Activated naive CD8-positive, alpha-beta T cell treated with anti-CD3 and anti-CD28 coated beads, Interleukin-2, amount 10 ng/mL, durations not matched to agents 7 days and 5 days (primary cell): ENCODE data around the gene TRIM42. TPM values are rescaled to one million over a fixed set of nuclear protein-coding genes. Genes with fewer than 3 reads are reported as not detected.

Source experiments
- ATAC-seq: fragments of 150-1000 bp; cut with Tn5 transposase; one replicate; pipeline ENCODE4 v1.10.0; 2021; ENCODE audit warnings: low read depth, moderate library complexity
- POLR2A ChIA-PET: fragments of 350-600 bp; sonication (Branson Sonifier 250); formaldehyde crosslinking; loops from one replicate; lab custom pipeline; 2021; ENCODE audit warnings: antibody characterized with exemption; lab: Charles Lee
- DNase-seq: peaks from one replicate; pipeline ENCODE4 v3.0.0; 2021
- H3K27ac Mint-ChIP-seq: one replicate; pipeline ENCODE4 v1.8.0; 2022; ENCODE audit warnings: mild to moderate bottlenecking, mixed read lengths
- H3K27me3 Mint-ChIP-seq: one replicate; pipeline ENCODE4 v1.8.0; 2022; ENCODE audit warnings: mild to moderate bottlenecking, moderate library complexity, mixed read lengths
- H3K36me3 Mint-ChIP-seq: one replicate; pipeline ENCODE4 v1.8.0; 2021; ENCODE audit warnings: mild to moderate bottlenecking, mixed read lengths
- H3K4me1 Mint-ChIP-seq: one replicate; pipeline ENCODE4 v1.8.0; 2021; ENCODE audit warnings: mixed read lengths
- H3K4me3 Mint-ChIP-seq: one replicate; pipeline ENCODE4 v1.8.0; 2022; ENCODE audit warnings: mild to moderate bottlenecking, moderate library complexity, mixed read lengths
- H3K9me3 Mint-ChIP-seq: one replicate; pipeline ENCODE4 v1.8.0; 2021; ENCODE audit warnings: mixed read lengths
- total RNA-seq, 2 experiments: library from RNA; stranded (reverse); gene quantifications; one replicate each; pipeline ENCODE4 v1.2.3, GENCODE V29; 2021

TRIM42 gene
- total RNA-seq, 2 experiments from 2014 or later, result not detected

GRCh38 chr3:140695361-140696061 is 17.6 kb downstream of the TRIM42 start:
- POLR2A ChIA-PET, result no interaction called here
- DNase-seq (no peak), ATAC-seq (no peak)
- H3K36me3 Mint-ChIP-seq, result no peaks in the 10 kb centered on the region
- H3K27me3 Mint-ChIP-seq, result peaks cover 7% of the 10 kb centered on the region
- no peak overlapping the region for H3K4me3 Mint-ChIP-seq
- H3K4me1 Mint-ChIP-seq, result no peaks in the 10 kb centered on the region
- H3K9me3 Mint-ChIP-seq, result no peaks in the 10 kb centered on the region
- H3K27ac Mint-ChIP-seq, result no peak overlapping the region

- H3K27me3 Mint-ChIP-seq, result no peaks in the 10 kb centered on the region
- POLR2A ChIA-PET, result no interaction called here
- H3K36me3 Mint-ChIP-seq, result no peaks in the 10 kb centered on the region
- DNase-seq (no peak), ATAC-seq (no peak)
- H3K4me1 Mint-ChIP-seq, result no peaks in the 10 kb centered on the region
- H3K27ac Mint-ChIP-seq, result no peak overlapping the region
- no peaks in the 10 kb centered on the region for H3K9me3 Mint-ChIP-seq
- H3K4me3 Mint-ChIP-seq, result no peak overlapping the region
Observed at GRCh38 chr3:140699516-140700231, 21.8 kb downstream of the TRIM42 start.

- POLR2A ChIA-PET, result no interaction called here
- Mint-ChIP-seq H3K4me3 (no peak overlapping the region), H3K27me3 (no peaks in the 10 kb centered on the region), H3K9me3 (no peaks in the 10 kb centered on the region), H3K27ac (no peak overlapping the region), H3K4me1 (no peaks in the 10 kb centered on the region), H3K36me3 (no peaks in the 10 kb centered on the region)
- no peak for ATAC-seq
- no peak for DNase-seq
Observed at GRCh38 chr3:140702281-140702680, 24.4 kb downstream of the TRIM42 start.

GRCh38 chr3:140703496-140703895 is 25.6 kb downstream of the TRIM42 start:
- Mint-ChIP-seq H3K36me3 (no peaks in the 10 kb centered on the region), H3K4me3 (no peak overlapping the region), H3K27ac (no peak overlapping the region), H3K4me1 (no peaks in the 10 kb centered on the region), H3K9me3 (no peaks in the 10 kb centered on the region), H3K27me3 (no peaks in the 10 kb centered on the region)
- no peak for DNase-seq
- POLR2A ChIA-PET, result no interaction called here
- ATAC-seq, result no peak

- Mint-ChIP-seq H3K9me3 (no peaks in the 10 kb centered on the region), H3K27me3 (no peaks in the 10 kb centered on the region), H3K27ac (no peak overlapping the region), H3K4me1 (no peaks in the 10 kb centered on the region), H3K36me3 (no peaks in the 10 kb centered on the region), H3K4me3 (no peak overlapping the region)
- DNase-seq (no peak), ATAC-seq (no peak)
- POLR2A ChIA-PET, result no interaction called here
Observed at GRCh38 chr3:140704733-140705132, 26.9 kb downstream of the TRIM42 start.

GRCh38 chr3:140705954-140706353 is 28.1 kb downstream of the TRIM42 start:
- POLR2A ChIA-PET, result no interaction called here
- Mint-ChIP-seq H3K4me1 (no peaks in the 10 kb centered on the region), H3K4me3 (no peak overlapping the region), H3K36me3 (no peaks in the 10 kb centered on the region), H3K27me3 (no peaks in the 10 kb centered on the region), H3K27ac (no peak overlapping the region), H3K9me3 (no peaks in the 10 kb centered on the region)
- DNase-seq (no peak), ATAC-seq (no peak)

GRCh38 chr3:140706360-140706759 is 28.5 kb downstream of the TRIM42 start:
- POLR2A ChIA-PET, result no interaction called here
- no peak overlapping the region for H3K27ac Mint-ChIP-seq

GRCh38 chr3:140708815-140709214 is 31.0 kb downstream of the TRIM42 start:
- H3K9me3 Mint-ChIP-seq, result no peaks in the 10 kb centered on the region
- H3K27me3 Mint-ChIP-seq, result peaks cover 2% of the 10 kb centered on the region
- POLR2A ChIA-PET, result no interaction called here
- no peak overlapping the region for H3K4me3 Mint-ChIP-seq
- H3K36me3 Mint-ChIP-seq, result no peaks in the 10 kb centered on the region
- ATAC-seq, result no peak
- H3K27ac Mint-ChIP-seq, result no peak overlapping the region
- H3K4me1 Mint-ChIP-seq, result peaks cover 5% of the 10 kb centered on the region
- no peak for DNase-seq

More at GRCh38 chr3:140706360-140706759, 28.5 kb downstream of the TRIM42 start:
- ATAC-seq (no peak), DNase-seq (no peak)
- Mint-ChIP-seq H3K27me3 (no peaks in the 10 kb centered on the region), H3K9me3 (no peaks in the 10 kb centered on the region), H3K4me3 (no peak overlapping the region), H3K4me1 (no peaks in the 10 kb centered on the region), H3K36me3 (no peaks in the 10 kb centered on the region)

- H3K27ac Mint-ChIP-seq, result no peak overlapping the region
- H3K9me3 Mint-ChIP-seq, result no peaks in the 10 kb centered on the region
- ATAC-seq (no peak), DNase-seq (no peak)
- peaks cover 5% of the 10 kb centered on the region for H3K4me1 Mint-ChIP-seq
- peaks cover 2% of the 10 kb centered on the region for H3K27me3 Mint-ChIP-seq
- H3K36me3 Mint-ChIP-seq, result no peaks in the 10 kb centered on the region
- POLR2A ChIA-PET, result no interaction called here
- no peak overlapping the region for H3K4me3 Mint-ChIP-seq
Observed at GRCh38 chr3:140709751-140710150, 31.9 kb downstream of the TRIM42 start.

GRCh38 chr3:140710711-140711389 is 33.0 kb downstream of the TRIM42 start:
- no peak for DNase-seq
- ATAC-seq, result no peak
- no peak overlapping the region for H3K27ac Mint-ChIP-seq
- H3K27me3 Mint-ChIP-seq, result peaks cover 2% of the 10 kb centered on the region
- no peaks in the 10 kb centered on the region for H3K9me3 Mint-ChIP-seq
- peaks cover 5% of the 10 kb centered on the region for H3K4me1 Mint-ChIP-seq
- H3K36me3 Mint-ChIP-seq, result no peaks in the 10 kb centered on the region
- POLR2A ChIA-PET, result no interaction called here
- no peak overlapping the region for H3K4me3 Mint-ChIP-seq

GRCh38 chr3:140711390-140712035 is 33.6 kb downstream of the TRIM42 start:
- no peak overlapping the region for H3K4me3 Mint-ChIP-seq
- DNase-seq (no peak), ATAC-seq (no peak)
- no peaks in the 10 kb centered on the region for H3K36me3 Mint-ChIP-seq
- peaks cover 2% of the 10 kb centered on the region for H3K27me3 Mint-ChIP-seq
- peaks cover 5% of the 10 kb centered on the region for H3K4me1 Mint-ChIP-seq
- POLR2A ChIA-PET, result no interaction called here
- no peaks in the 10 kb centered on the region for H3K9me3 Mint-ChIP-seq
- H3K27ac Mint-ChIP-seq, result no peak overlapping the region

GRCh38 chr3:140712301-140712700 is 34.4 kb downstream of the TRIM42 start:
- DNase-seq (no peak), ATAC-seq (no peak)
- no peaks in the 10 kb centered on the region for H3K9me3 Mint-ChIP-seq
- POLR2A ChIA-PET, result no interaction called here
- H3K36me3 Mint-ChIP-seq, result no peaks in the 10 kb centered on the region
- H3K27me3 Mint-ChIP-seq, result peaks cover 2% of the 10 kb centered on the region
- no peak overlapping the region for H3K27ac Mint-ChIP-seq
- H3K4me1 Mint-ChIP-seq, result peaks cover 5% of the 10 kb centered on the region
- no peak overlapping the region for H3K4me3 Mint-ChIP-seq

- no peaks in the 10 kb centered on the region for H3K36me3 Mint-ChIP-seq
- H3K27me3 Mint-ChIP-seq, result peaks cover 4% of the 10 kb centered on the region
- DNase-seq, result no peak
- POLR2A ChIA-PET, result no interaction called here
- H3K9me3 Mint-ChIP-seq, result no peaks in the 10 kb centered on the region
- no peak overlapping the region for H3K4me3 Mint-ChIP-seq
- peaks cover 5% of the 10 kb centered on the region for H3K4me1 Mint-ChIP-seq
- ATAC-seq, result no peak
- H3K27ac Mint-ChIP-seq, result no peak overlapping the region
Observed at GRCh38 chr3:140715035-140715434, 37.2 kb downstream of the TRIM42 start.
